Epithelial cell of esophagus (primary cell): ENCODE results near the gene COMMD1.
"Not testable (repeated sequence)": the region's sequence is repeated elsewhere in the genome, so short reads cannot be mapped to it uniquely, and the experiment has no call there.

Source experiments
- DNase-seq: peaks from one replicate; pipeline ENCODE4 v3.0.0; 2010; ENCODE audit warnings: low read depth
- H3K4me3 ChIP-seq: 2 replicates; pipeline ENCODE4 v1.5.1; 2011; ENCODE audit warnings: mild to moderate bottlenecking, low read length, control low read depth
- CTCF ChIP-seq: IDR thresholded peaks from 2 replicates; pipeline ENCODE4 v1.5.1; 2011; ENCODE audit warnings: low read depth, mild to moderate bottlenecking, low read length, control low read depth, inconsistent platforms; ENCODE audit not compliant: insufficient read depth; ENCODE audit errors: missing control alignments

Gene COMMD1

GRCh38 chr2:62110415-62111025 lies 205.0 kb downstream of the COMMD1 start:
- DNase-seq, result no peak
- TF ChIP-seq CTCF, result no peak
- no peak overlapping the region for H3K4me3 ChIP-seq

- TF ChIP-seq CTCF, result no peak
- peak; percentile 52 for DNase-seq
These were observed 206.7 kb downstream of the COMMD1 start for GRCh38 chr2:62112179-62112578.

GRCh38 chr2:62114564-62114963 lies 209.1 kb downstream of the COMMD1 start:
- no peak for TF ChIP-seq CTCF
- no peak overlapping the region for H3K4me3 ChIP-seq
- no peak for DNase-seq

More at GRCh38 chr2:62112179-62112578, 206.7 kb downstream of the COMMD1 start:
- no peak overlapping the region for H3K4me3 ChIP-seq

- no peak for TF ChIP-seq CTCF
- no peak for DNase-seq
These were observed 211.5 kb downstream of the COMMD1 start for GRCh38 chr2:62116983-62117382.

GRCh38 chr2:62118160-62118559 lies 212.7 kb downstream of the COMMD1 start:
- no peak for DNase-seq
- no peak overlapping the region for H3K4me3 ChIP-seq
- no peak for TF ChIP-seq CTCF

More at GRCh38 chr2:62116983-62117382, 211.5 kb downstream of the COMMD1 start:
- H3K4me3 ChIP-seq, result no peak overlapping the region

- TF ChIP-seq CTCF, result no peak
- H3K4me3 ChIP-seq, result no peak overlapping the region
- DNase-seq, result no peak
These were observed 214.0 kb downstream of the COMMD1 start for GRCh38 chr2:62119311-62119974.

- DNase-seq, H3K4me3 ChIP-seq: not testable (repeated sequence)
These were observed 220.8 kb downstream of the COMMD1 start for GRCh38 chr2:62126239-62126638.
